WTC11 (cell line): Measurements from ENCODE around the gene DEDD2. TPM values are rescaled to one million over a fixed set of nuclear protein-coding genes. Genes with fewer than 3 reads are reported as not detected.
A peak's percentile ranks its signal among the peaks of the same experiment; 100 is the strongest.

Source experiments
- ATAC-seq: fragments of 200-7000 bp; cut with Tn5 transposase; 2 replicates; pipeline ENCODE4 v1.10.0; 2021; ENCODE audit warnings: mild to moderate bottlenecking, moderate library complexity
- CTCF ChIA-PET: fragments of 300-600 bp; sonication (Branson Sonifier 250); formaldehyde crosslinking; loops from one replicate; lab custom pipeline; 2021; ENCODE audit warnings: antibody characterized with exemption; lab: Charles Lee
- POLR2A ChIA-PET: fragments of 350-600 bp; sonication (Branson Sonifier 250); formaldehyde crosslinking; loops from one replicate; lab custom pipeline; 2021; ENCODE audit warnings: antibody characterized with exemption; lab: Charles Lee
- DNase-seq: peaks from one replicate; pipeline ENCODE4 v3.0.0; 2021; ENCODE audit warnings: low spot score
- H3K27ac Mint-ChIP-seq: 2 replicates; pipeline ENCODE4 v1.8.0; 2021; ENCODE audit warnings: mixed read lengths
- H3K27me3 Mint-ChIP-seq: 2 replicates; pipeline ENCODE4 v1.8.0; 2021; ENCODE audit warnings: low read depth, mild to moderate bottlenecking, moderate library complexity, mixed read lengths
- H3K36me3 Mint-ChIP-seq: 2 replicates; pipeline ENCODE4 v1.8.0; 2021; ENCODE audit warnings: mixed read lengths
- H3K4me1 Mint-ChIP-seq: 2 replicates; pipeline ENCODE4 v1.8.0; 2022; ENCODE audit warnings: mixed read lengths
- H3K4me3 Mint-ChIP-seq: 2 replicates; pipeline ENCODE4 v1.8.0; 2021; ENCODE audit warnings: mild to moderate bottlenecking, moderate library complexity, mixed read lengths
- H3K9me3 Mint-ChIP-seq: 2 replicates; pipeline ENCODE4 v1.8.0; 2021; ENCODE audit warnings: mixed read lengths
- ARID4B ChIP-seq: sonication (generic); formaldehyde crosslinking; IDR thresholded peaks from 2 replicates; pipeline ENCODE4 v1.8.0; 2023; ENCODE audit warnings: missing genetic modification reagents, mild to moderate bottlenecking, borderline replicate concordance
- CBFB ChIP-seq: sonication (generic); formaldehyde crosslinking; IDR thresholded peaks from 2 replicates; pipeline ENCODE4 v1.8.1; 2022; ENCODE audit warnings: mild to moderate bottlenecking, low read depth, missing genetic modification reagents
- FOXP4 ChIP-seq: sonication (generic); formaldehyde crosslinking; IDR thresholded peaks from 2 replicates; pipeline ENCODE4 v1.8.0; 2022; ENCODE audit warnings: mild to moderate bottlenecking, missing genetic modification reagents
- HMGA2 ChIP-seq: fragments of 250-450 bp; sonication (Bioruptor Pico); IDR thresholded peaks from 2 replicates; pipeline ENCODE4 v1.4.0; 2021; ENCODE audit warnings: mild to moderate bottlenecking, moderate library complexity
- IRF1 ChIP-seq: sonication (generic); formaldehyde crosslinking; IDR thresholded peaks from 2 replicates; pipeline ENCODE4 v1.8.0; 2023; ENCODE audit warnings: missing genetic modification reagents
- NFE2L1 ChIP-seq: sonication (generic); formaldehyde crosslinking; IDR thresholded peaks from 2 replicates; pipeline ENCODE4 v1.8.1; 2023; ENCODE audit warnings: missing genetic modification reagents
- SP1 ChIP-seq: sonication (generic); formaldehyde crosslinking; conservative IDR thresholded peaks from 2 replicates; pipeline ENCODE4 v1.8.1; 2022; ENCODE audit warnings: missing genetic modification reagents
- ZNF232 ChIP-seq: sonication (generic); formaldehyde crosslinking; IDR thresholded peaks from 2 replicates; pipeline ENCODE4 v1.8.0; 2022; ENCODE audit warnings: mild to moderate bottlenecking, missing genetic modification reagents
- ZNF416 ChIP-seq: fragments of 250-450 bp; sonication (Bioruptor Pico); IDR thresholded peaks from 2 replicates; pipeline ENCODE4 v1.9.0; 2021; ENCODE audit warnings: mild to moderate bottlenecking, inconsistent platforms
- total RNA-seq: library from RNA; stranded (reverse); gene quantifications from 3 replicates; pipeline ENCODE4 v1.2.3, GENCODE V29; 2021
- TF ChIP-seq, protein P1 (sequence below): sonication (generic); formaldehyde crosslinking; IDR thresholded peaks from 2 replicates; pipeline ENCODE4 v1.8.1; 2023; ENCODE audit warnings: mild to moderate bottlenecking, missing genetic modification reagents
- TF ChIP-seq, protein P2 (sequence below): sonication (generic); formaldehyde crosslinking; IDR thresholded peaks from 2 replicates; pipeline ENCODE4 v1.8.0; 2022; ENCODE audit warnings: mild to moderate bottlenecking, missing genetic modification reagents
- TF ChIP-seq, protein P3 (sequence below): sonication (generic); formaldehyde crosslinking; IDR thresholded peaks from 2 replicates; pipeline ENCODE4 v1.8.1; 2022; ENCODE audit warnings: mild to moderate bottlenecking, moderate library complexity, missing genetic modification reagents
- TF ChIP-seq, protein P4 (sequence below): sonication (generic); formaldehyde crosslinking; IDR thresholded peaks from 2 replicates; pipeline ENCODE4 v1.8.0; 2022; ENCODE audit warnings: mild to moderate bottlenecking, missing genetic modification reagents
- TF ChIP-seq, protein P5 (sequence below): fragments of 250-450 bp; sonication (Bioruptor Pico); IDR thresholded peaks from 2 replicates; pipeline ENCODE4 v1.9.0; 2021; ENCODE audit warnings: mild to moderate bottlenecking, borderline replicate concordance

DEDD2 gene
- total RNA-seq, 1 experiment from 2014 or later: 37.7 TPM

DNA sequence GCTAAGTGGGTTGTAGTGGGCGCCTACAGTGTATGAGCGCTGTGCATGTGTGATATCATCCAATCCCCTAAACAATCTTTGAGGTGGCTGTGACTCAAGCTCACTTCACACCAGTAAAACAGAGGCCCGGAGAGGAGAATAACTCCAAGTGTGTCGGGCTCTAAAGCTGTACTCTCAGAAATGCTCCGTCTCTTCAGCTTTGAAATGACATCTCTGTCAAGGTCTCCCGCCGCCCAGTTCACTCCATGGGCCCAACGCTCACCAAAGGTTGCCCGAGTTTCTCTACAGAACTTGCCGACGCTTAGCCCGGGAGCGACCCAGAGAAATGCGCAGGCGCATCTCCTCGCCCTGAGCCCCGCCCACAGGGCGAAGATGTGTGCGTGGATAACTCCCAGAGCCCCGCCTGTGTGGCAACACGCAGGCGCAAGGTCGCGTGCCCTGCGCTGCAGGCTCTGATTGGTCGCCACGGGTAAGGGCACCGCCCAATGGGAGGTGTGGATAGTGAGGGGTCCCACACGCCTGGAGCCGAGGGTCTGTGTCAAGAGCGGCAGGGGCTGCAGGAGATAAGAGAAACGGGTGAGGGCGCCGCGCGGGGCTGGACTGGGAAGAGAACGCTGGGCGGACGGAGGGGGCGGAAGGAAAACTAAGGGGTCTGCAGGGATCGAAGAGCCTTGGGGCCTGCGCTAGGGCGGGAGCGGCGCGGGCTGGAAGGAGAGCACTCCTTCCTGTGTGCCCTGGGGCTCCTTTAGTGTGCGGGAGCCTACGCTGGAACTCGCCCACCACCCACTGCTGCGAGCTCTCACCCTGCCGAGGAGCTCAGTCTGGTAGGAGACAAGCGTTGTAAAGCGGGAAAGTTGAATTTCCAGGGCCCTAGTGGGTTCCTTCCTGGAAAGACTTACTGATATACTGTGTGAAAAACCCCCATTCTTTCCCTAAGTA is 2.6 kb upstream of the DEDD2 start, which contains the start of gene ZNF526 (continued):
- TF ChIP-seq, protein P1, sequence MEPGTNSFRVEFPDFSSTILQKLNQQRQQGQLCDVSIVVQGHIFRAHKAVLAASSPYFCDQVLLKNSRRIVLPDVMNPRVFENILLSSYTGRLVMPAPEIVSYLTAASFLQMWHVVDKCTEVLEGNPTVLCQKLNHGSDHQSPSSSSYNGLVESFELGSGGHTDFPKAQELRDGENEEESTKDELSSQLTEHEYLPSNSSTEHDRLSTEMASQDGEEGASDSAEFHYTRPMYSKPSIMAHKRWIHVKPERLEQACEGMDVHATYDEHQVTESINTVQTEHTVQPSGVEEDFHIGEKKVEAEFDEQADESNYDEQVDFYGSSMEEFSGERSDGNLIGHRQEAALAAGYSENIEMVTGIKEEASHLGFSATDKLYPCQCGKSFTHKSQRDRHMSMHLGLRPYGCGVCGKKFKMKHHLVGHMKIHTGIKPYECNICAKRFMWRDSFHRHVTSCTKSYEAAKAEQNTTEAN (CRISPR knock-in tag): 0 out of 2 replicates have a peak, but pooled peaks have one; percentile 40
- TF ChIP-seq IRF1 (CRISPR knock-in tag): peak; percentile 80; the same call in 1 of the 2 replicates
- TF ChIP-seq, protein P2, sequence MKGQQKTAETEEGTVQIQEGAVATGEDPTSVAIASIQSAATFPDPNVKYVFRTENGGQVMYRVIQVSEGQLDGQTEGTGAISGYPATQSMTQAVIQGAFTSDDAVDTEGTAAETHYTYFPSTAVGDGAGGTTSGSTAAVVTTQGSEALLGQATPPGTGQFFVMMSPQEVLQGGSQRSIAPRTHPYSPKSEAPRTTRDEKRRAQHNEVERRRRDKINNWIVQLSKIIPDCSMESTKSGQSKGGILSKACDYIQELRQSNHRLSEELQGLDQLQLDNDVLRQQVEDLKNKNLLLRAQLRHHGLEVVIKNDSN (CRISPR knock-in tag): peak; percentile 95
- TF ChIP-seq CBFB (CRISPR knock-in tag): no peak
- no peak for TF ChIP-seq HMGA2
- TF ChIP-seq, protein P3, sequence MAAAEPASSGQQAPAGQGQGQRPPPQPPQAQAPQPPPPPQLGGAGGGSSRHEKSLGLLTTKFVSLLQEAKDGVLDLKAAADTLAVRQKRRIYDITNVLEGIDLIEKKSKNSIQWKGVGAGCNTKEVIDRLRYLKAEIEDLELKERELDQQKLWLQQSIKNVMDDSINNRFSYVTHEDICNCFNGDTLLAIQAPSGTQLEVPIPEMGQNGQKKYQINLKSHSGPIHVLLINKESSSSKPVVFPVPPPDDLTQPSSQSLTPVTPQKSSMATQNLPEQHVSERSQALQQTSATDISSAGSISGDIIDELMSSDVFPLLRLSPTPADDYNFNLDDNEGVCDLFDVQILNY (CRISPR knock-in tag): no peak
- TF ChIP-seq ZNF232 (CRISPR knock-in tag): no peak
- TF ChIP-seq ARID4B (CRISPR knock-in tag): peak; percentile 69; the same call in 1 of the 2 replicates
- TF ChIP-seq SP1 (CRISPR knock-in tag): peak; percentile 94
- TF ChIP-seq, all 79 proteins: peak for 15

DNA sequence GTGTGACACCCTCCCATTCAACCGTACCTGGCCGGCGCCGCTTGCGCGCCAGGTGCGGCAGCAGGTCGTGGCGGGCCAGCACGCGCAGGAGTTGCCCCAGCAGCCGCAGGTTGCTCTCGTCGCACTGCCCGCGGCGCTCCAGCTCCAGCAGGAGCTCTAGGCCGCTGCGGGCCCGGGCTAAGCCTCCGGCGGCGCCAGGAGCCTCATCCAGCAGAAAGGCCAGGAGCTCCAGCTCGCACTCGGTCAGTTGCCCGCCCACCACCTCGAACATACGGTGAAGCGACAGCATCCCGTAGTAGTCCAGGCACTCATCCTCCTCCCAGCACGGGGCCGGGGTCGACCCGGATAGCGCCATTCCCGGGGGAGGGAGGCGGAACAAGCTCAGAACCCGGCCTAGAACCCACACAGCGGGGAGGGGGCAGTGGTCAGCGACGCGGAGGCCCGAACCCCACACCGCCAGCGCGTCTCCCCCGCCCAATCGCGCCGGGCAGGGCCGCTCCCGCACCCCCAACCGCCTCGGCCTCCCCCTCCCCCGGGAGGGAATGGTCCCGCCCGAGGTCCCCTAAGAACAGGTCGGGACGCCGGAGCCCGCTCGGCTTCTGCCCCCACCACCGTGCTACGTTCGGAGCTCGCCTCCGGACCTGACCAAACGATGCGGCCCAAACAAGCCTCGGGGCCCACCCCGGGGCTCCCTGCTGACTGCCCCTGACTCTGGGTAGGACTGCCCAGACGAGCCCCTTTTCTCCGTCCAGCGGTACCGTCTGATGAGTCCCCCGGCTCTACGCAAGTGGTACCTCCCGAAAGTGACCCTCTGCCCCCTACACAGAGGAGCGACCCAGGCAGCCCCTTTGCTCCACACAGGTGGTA is 591 bp downstream of the DEDD2 start:
- ChIA-PET POLR2A (interaction anchor here (0.7 to 1.1 kb wide), 2 partner anchors 82 to 83 kb away, joined by 3 read pairs; no protein-coding TSS in a partner anchor), CTCF (interaction anchor here (0.9 to 1.2 kb wide), 7 partner anchors 11 to 188 kb away, joined by 3 to 6 read pairs (median 3); no protein-coding TSS in a partner anchor)
- Mint-ChIP-seq H3K9me3 (no peaks in the 10 kb centered on the region), H3K36me3 (peaks cover 32% of the 10 kb centered on the region), H3K4me1 (peaks cover 40% of the 10 kb centered on the region), H3K27me3 (no peaks in the 10 kb centered on the region; the same call in 1 of the 2 replicates), H3K27ac (peak overlapping the region; percentile 96), H3K4me3 (peak overlapping the region; percentile 97)
- ATAC-seq (peak; percentile 33), DNase-seq (peak; percentile 73)
- TF ChIP-seq FOXP4 (CRISPR knock-in tag) (peak; percentile 25; the same call in 1 of the 2 replicates), ZNF416 (CRISPR knock-in tag) (0 out of 2 replicates have a peak, but pooled peaks have one; percentile 48), NFE2L1 (no peak)
- TF ChIP-seq, protein P4, sequence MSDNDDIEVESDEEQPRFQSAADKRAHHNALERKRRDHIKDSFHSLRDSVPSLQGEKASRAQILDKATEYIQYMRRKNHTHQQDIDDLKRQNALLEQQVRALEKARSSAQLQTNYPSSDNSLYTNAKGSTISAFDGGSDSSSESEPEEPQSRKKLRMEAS (CRISPR knock-in tag): peak; percentile 58; the same call in 1 of the 2 replicates
- TF ChIP-seq, protein P5, sequence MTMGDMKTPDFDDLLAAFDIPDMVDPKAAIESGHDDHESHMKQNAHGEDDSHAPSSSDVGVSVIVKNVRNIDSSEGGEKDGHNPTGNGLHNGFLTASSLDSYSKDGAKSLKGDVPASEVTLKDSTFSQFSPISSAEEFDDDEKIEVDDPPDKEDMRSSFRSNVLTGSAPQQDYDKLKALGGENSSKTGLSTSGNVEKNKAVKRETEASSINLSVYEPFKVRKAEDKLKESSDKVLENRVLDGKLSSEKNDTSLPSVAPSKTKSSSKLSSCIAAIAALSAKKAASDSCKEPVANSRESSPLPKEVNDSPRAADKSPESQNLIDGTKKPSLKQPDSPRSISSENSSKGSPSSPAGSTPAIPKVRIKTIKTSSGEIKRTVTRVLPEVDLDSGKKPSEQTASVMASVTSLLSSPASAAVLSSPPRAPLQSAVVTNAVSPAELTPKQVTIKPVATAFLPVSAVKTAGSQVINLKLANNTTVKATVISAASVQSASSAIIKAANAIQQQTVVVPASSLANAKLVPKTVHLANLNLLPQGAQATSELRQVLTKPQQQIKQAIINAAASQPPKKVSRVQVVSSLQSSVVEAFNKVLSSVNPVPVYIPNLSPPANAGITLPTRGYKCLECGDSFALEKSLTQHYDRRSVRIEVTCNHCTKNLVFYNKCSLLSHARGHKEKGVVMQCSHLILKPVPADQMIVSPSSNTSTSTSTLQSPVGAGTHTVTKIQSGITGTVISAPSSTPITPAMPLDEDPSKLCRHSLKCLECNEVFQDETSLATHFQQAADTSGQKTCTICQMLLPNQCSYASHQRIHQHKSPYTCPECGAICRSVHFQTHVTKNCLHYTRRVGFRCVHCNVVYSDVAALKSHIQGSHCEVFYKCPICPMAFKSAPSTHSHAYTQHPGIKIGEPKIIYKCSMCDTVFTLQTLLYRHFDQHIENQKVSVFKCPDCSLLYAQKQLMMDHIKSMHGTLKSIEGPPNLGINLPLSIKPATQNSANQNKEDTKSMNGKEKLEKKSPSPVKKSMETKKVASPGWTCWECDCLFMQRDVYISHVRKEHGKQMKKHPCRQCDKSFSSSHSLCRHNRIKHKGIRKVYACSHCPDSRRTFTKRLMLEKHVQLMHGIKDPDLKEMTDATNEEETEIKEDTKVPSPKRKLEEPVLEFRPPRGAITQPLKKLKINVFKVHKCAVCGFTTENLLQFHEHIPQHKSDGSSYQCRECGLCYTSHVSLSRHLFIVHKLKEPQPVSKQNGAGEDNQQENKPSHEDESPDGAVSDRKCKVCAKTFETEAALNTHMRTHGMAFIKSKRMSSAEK (CRISPR knock-in tag): no peak
